HG03045 (cell line): ENCODE results near the gene CYSLTR1.
A peak's percentile ranks its signal among the peaks of the same experiment; 100 is the strongest.
"Not testable (repeated sequence)": the region's sequence is repeated elsewhere in the genome, so short reads cannot be mapped to it uniquely, and the experiment has no call there.

ENCODE experiments used
- ATAC-seq: cut with Tn5 transposase; IDR thresholded peaks from one replicate; pipeline ENCODE4 v1.9.1; 2021; ENCODE audit warnings: mild to moderate bottlenecking, moderate library complexity; ENCODE audit not compliant: unreplicated experiment

The CYSLTR1 gene, protein sequence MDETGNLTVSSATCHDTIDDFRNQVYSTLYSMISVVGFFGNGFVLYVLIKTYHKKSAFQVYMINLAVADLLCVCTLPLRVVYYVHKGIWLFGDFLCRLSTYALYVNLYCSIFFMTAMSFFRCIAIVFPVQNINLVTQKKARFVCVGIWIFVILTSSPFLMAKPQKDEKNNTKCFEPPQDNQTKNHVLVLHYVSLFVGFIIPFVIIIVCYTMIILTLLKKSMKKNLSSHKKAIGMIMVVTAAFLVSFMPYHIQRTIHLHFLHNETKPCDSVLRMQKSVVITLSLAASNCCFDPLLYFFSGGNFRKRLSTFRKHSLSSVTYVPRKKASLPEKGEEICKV

DNA sequence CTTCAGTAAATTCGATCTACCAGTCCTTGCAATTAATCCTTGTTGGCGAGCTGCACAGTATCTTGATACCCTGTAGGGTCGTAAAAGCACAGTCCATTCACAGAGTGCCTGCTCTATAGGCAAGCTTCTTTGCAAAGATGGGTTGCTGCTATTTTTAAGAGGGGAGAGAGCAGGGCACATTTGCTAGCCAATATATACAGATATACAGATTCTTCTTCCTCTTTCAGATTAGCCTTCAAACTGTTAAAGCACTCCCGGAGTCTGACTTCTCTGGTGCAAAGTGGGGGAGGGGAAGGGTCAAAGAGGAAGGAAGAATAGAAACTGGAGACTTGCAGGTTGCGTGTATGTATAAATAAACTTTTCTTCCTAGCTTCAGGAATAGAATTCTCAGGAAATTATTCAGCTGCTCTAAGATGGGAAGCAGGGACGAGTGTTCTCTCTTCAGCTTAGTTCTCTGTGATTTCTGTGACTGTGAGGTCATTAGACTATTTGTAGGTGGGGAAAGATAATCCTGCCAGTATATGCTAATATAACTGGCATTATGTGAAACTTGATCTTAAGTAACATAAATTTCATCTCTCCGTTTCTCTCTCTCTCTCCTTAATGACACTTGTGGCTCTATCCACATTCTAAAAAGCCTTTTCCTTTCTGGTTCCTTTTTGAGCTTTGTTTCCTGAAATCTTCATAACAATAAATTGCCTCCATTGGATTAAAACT, at the start of gene CYSLTR1:
TSS of gene CYSLTR1 (minus strand) at position 242 of the 717 bp plus-strand sequence. CDS start 53,865 bp downstream, outside the sequence.
- peak; percentile 48 for ATAC-seq

DNA sequence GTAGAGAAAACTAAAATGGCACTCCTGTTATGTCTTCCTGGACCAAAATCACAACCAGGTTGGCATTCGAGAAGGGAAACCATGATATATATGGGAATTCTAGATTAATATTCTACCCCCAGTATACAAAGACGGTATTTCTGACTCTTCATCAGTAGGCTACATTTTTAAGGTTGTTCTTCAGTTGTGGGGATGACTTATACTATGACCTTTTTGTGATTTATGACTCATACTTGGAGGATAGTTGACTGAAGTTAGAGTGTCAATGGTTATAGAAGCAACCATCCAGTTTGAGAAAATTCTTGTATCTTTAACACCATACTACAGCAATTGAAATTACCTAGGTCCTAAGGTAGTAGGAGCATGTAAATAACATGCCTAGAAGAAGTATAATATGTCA, 49.8 kb upstream of the CYSLTR1 start:
- ATAC-seq: no peak

DNA sequence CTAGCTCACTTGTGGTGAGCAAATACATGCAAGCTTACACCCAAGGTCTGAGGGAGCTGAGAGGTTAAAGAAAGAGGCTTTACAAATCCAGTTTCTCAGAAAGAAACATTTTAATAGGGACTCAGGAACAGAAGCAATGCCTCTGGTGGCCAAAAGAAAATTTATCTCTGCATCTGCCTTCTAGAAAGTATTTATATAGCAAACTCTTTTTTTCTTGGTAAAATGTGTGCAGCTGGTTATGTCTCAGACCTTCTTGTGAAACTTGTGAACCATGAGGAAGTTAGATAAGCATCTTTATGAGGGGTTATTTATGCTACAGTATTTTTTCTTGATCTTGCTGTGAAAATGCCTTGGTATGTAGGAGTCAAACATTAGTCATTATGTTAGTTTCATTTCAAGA, 48.5 kb upstream of the CYSLTR1 start:
- ATAC-seq: no peak

DNA sequence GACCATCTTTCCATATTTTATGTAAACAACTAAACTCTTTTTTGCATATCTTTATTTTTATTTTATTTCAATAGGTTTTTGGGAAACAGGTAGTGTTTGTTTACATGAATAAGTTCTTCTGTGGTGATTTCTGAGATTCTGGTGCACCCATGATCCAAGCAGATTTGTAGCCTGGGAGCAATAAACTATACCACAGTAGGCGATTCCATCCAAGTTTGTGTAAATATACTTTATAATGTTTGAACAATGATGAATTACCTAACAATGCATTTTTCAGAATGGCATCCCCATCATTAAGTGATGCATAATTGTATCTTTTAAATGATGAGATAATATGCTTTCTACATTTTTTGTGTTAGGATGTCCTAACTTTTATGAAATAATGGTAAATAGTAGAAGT, 39.2 kb upstream of the CYSLTR1 start:
- ATAC-seq: no peak

DNA sequence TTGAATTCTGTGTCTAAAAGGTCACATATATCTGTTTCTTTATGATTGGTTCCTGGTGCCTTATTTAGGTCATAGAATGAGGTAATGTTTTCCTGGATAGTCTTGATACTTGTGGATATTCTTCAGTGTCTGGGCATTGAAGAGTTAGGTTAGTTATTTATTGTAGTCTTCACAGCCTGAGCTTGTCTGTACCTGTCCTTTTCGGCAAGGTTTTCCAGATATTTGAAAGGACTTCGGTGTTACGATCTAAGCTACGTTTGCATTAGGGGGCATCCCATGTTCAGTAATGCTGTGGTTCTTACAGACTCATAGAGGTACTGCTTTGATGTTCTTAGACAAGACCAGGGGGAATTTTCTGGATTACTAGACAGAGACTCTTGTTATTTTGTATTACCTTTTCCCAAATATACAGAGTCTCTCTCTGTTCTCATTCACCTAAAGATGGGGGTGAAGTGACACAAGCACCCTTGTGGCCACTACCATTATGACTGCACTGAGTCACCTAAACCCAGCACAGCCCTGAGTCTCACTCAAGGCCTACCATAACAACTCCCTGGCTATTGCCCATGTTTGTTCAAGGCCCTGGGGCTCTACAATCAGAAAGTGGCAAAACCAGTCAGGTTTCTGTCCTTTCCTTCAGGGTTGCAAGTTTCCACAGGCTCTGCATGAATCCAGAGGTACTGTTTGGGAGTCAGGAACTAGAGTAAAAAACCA, 30.1 kb upstream of the CYSLTR1 start:
- ATAC-seq: no peak

DNA sequence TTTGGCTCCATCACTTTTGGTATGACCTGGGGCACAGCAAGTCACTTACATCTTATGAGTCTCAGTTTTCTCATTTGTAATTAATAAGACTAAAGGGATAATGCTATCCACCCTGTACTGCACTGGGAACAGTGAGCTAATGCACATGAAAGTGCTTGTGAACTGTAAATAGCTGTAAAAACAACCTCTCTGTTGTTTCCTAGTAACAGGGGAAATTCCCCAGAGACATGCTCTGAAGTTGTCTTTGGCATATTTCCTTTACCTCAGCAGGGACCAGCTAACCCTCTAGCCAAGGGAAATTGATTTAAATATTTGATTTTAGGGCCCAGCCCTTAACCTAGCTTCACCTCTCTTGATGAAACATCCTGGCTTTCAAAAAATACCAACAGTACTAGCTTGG, 6.1 kb upstream of the CYSLTR1 start:
- peak; percentile 56 for ATAC-seq

DNA sequence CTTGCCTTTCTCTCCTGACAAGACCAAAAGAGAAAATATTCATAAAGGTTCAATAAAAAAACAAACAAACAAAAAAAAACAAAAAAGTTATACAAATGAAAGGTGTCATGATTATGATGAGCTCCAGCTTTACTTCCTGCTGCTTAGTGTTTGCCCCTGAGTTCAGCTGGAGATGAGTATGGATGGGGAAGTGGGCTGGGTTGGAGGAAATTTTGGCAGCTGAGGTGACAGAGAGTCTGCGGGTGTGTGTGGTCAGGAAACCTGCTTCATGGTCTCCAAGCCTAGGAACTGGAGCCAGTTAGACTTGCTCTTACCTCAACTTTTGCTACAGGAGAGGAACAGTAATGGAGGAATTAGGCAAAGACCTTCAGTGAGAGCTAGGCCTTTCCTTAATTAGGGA, 4.3 kb upstream of the CYSLTR1 start:
- no peak for ATAC-seq

DNA sequence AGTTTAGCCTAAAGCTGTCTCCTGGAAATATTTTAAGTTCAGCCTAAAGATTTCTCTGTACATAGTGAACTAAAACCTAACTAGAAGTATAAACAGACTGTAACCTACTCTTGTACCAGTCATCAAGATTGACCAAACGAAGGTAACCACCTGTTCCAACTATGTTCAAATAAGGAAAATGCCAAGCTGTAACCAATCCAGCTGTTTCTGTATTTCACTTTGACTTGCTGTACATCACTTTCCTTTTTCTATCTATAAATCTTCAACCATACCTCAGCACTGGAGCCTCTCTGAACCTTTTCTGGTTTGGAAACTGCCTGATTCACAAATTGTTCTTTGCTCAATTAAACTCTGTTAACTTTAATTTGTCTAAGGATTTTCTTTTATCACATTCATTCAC, 3.1 kb upstream of the CYSLTR1 start:
- ATAC-seq: no peak

DNA sequence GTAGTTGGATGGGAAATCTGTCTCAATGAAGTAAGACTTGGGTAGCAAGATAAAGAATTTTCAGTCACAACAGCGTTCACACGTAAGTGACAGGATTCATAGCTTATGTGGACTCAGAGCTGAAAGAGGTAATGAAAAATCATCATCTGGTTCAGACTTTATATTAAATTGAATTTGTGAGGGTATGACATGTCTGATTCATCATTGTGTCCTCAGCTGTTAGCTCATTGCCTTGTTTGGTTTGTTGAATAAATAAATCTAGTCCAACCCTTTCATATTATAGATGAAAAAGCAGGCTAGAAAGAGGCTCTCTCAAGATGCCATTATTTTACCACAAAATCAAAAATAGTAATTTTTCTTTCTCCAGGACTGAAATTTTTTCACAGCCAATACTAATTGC, 2.7 kb upstream of the CYSLTR1 start:
- ATAC-seq: no peak

DNA sequence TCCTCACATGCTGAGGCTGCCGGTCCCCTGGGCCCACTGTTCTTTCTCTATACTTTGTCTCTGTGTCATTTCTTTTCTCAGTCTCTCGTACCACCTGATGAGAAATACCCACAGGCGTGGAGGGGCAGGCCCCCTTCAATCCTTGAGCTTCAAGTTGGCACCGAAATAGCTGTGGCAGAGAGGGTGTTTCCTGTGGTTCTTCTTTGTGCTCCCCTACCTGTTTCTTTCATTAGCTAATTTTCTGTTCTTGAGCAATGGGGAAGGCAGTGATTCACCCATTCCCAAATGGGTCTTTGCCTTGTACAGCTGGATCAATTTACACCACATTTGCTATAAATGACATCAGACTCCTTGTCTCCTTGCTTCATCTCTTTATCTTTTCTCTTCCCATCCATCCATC, 2.1 kb upstream of the CYSLTR1 start:
- ATAC-seq: no peak

DNA sequence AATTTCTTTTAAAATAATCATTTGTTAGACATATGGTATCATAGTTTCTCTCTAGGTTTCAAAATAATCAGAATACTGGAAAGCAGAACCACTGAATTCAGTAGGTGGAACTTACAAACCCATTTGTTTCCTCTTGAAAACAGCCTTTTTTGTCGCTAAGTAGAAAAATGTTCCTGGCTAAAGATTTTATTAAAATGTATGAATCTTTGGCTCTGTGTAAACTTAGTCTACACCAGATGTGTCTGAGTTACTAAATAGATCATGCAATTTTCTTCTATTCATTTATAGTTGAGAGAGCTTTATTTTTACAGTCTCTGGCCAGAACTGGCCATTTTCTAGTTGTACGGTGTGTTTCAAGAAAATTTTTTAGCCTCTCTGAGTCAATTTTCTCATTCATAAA, 1.0 kb downstream of the CYSLTR1 start:
- no peak for ATAC-seq

DNA sequence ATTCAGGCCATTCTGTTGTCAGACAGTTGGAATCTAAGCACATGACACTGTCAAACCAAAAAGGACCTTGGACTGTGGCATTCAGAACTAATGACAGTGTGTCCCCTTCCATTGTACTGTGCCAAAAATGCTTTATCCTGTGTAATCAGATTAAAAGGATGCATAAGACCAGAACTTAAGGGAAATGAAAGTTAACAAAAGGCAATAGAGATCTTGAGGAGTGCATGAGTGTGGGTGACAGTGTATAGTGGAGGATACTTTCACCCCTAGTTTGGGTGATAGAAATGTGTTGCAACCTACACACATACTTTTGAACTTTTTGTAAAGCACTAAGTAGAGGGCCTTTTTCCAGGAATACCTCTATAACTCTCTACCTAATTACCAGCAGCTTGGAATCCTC, 4.5 kb downstream of the CYSLTR1 start:
- ATAC-seq: no peak

DNA sequence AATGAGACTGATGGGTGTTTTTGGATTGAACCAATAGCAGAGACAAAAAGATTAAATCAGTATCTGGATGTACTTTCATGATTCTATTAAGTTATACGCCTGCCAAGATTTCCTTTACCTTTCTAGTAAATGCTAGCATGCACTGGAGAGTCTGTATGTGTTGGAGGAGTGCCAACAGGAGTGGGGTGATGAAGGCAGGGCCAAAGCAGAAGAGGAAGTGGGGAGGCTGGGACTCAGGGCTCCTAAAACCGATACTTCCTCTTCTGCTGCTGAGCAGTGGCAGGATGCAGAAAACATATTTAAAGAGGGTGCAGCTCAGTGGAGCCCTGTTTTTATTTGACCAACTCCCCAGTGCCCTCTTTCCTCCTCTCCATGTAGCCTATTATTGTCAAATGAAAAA, 5.6 kb downstream of the CYSLTR1 start:
- ATAC-seq: peak; percentile 95

DNA sequence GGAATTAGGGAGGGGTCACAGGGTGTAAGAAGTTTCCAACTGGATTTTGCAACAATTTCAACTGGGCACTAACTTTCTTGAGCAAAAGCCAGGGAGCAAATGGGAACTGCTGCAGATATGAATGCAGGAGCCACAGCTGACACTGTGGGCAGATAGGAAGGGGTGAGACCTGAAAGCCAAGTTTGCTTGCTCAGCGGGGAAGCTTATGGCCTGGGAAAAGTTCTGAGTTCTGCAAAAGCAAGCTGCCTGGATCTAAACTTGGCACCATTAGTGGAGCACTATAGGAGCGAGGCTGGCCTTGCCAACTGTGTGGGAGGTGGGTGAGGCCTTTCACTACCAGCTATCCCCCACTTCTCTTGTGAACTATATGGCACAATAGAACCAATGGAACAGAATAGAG, 11.1 kb downstream of the CYSLTR1 start:
- ATAC-seq: no peak

DNA sequence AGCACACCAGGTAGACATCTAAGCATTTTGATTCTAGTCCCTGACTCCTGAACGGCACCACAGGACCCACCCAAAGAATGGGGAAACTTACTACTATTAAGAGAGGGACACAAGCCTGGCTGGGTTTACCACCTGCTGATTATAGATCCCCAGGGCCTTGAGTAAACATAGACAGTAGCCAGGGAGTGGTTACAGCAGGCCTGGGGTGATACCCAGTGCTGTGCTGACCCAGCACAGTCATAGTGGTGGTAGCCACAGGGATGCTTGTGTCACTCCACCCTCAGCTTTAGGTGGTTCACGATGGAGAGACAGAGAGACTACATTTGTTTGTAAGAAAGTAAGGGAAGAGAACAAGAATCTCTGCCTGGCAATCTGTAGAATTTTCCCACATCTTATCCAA, 11.7 kb downstream of the CYSLTR1 start:
- no peak for ATAC-seq

DNA sequence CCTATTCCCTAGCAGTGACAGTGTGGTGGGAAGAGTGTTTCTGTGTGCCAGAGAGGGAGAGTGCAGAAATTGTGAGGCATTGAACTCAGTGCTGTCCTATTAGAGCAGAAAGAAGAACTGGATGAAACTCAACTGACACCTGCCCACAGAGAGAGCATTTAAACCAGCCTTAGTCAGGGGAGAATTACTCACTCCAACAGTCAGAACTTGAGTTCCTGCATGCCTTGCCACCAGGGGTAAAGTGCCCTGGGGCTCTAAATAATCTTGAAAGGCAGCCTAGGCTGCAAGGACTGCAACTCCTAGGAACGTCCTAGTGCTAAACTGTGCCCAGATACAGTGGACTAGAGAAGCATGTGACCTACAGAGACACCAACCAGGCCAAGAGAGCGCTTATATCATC, 12.8 kb downstream of the CYSLTR1 start:
- no peak for ATAC-seq

DNA sequence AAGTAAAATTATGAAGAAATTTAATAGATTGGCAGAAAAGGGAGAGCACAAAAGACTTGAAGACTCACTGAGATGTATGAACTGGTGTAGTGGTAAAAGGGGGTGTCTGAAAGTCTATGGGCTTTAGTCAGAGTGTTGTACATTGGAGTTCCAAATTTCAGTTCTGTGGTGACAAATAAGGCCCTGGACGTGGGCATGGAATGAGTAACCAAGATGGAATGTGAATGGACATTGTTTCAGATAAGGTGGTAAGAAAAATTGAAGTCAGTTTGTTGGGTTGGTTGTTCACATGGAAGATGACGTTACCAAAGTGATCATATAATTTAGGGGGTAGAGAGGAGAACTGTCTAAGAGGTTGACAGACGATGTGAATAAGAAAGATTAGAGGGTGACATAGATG, 13.9 kb downstream of the CYSLTR1 start:
- no peak for ATAC-seq

DNA sequence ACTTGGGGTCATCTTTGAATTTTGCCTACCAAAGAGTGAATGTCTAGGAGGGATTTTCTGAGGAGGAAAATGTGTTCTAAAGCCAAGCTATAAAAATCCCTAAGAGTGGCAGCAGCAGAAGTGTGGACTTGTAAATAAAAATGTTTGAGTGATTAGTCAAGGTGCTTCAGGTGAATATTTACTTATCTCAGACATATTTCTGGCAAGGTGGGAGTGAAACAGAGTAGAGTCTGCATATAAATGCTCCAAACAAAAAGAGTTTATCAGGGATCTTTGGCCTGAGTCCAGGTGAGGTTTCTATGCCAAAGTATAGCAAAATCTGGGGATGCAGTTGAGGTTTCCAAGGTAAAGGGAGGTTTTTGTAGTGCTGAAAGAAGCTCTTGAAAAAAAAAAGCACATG, 19.7 kb downstream of the CYSLTR1 start:
- ATAC-seq: no peak

DNA sequence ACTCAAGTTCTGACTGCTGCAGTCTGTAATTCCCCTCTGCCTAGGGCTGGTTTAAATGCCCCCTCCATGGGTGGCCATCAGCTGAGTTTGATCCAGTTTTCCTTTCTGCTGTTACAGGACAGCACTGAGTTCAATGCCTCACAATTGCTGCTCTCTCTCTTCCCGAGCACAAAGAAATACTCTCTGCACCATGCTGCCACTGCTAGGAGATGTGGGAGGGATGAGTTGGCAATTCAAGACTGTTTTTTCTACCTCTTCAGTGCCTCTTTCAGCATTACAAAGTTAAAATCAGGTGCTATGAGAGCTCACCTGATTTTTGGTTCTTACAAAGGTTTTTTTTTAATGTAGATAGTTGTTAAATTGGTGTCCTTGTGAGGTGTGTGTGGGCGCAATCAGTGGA, 24.3 kb downstream of the CYSLTR1 start:
- no peak for ATAC-seq

DNA sequence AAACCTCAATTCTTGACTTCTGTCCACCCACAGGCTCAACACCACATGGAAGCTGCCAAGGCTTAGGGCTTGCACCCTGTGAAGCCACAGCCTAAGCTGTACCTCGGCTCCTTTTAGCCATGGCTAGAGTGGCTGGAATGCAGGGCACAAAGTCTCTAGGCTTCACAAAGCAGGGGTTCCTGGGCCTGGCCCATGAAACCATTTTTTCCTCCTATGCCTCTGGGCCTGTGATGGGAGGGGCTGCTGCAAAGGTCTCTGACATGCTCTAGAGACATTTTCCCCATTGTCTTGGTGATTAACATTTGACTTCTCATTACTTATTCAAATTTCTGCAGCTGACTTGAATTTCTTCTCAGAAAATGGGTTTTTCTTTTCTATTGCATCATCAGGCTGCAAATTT, 26.5 kb downstream of the CYSLTR1 start:
- ATAC-seq: not testable (repeated sequence)

DNA sequence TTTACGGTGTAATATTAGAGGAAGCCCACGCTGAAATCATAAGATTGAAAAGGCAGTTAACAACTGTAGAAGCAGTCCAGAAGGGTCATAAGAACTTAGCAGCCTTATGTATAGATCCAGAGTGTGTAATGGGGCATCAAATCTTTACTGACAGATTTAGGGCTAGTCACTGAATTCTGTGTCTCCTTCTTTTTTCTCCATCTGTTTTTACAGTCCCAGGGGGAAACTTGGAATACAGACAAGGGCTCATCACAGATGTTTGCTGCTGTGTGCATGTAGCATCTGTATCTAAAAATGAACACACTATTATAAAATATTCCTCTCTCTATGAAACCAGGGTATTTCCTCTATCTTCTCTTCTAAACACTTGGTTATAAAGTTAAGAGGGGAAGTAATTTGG, 43.9 kb downstream of the CYSLTR1 start:
- ATAC-seq: no peak

DNA sequence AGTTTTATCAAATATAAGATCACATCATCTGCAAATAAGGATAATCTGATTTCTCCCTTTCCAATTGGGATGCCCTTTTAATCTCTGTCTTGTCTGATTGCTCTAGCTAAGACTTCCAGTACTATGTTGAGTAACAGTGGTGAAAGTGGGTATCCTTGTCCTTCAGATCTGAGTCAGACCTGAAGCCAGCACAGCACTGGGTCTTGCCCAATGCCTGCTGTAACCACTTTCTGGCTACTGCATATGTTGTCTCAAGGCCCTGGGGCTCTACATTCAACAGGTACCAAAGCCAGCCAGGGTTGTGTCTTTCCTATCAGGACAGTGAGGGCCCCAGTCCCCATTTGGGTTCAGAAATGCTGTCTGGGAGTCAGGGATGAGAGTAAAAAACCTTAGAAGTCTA, 90.3 kb downstream of the CYSLTR1 start:
- ATAC-seq: no peak
